B cell (primary cell): Measurements from ENCODE around the gene CD177. TPM values are rescaled to one million over a fixed set of nuclear protein-coding genes. Genes with fewer than 3 reads are reported as not detected.

Source experiments
- ATAC-seq: fragments of 200-7000 bp; cut with Tn5 transposase; one replicate; pipeline ENCODE4 v1.10.0; 2021; ENCODE audit warnings: low read depth, mild to moderate bottlenecking, moderate number of reproducible peaks, moderate library complexity
- CTCF ChIA-PET: fragments of 350-600 bp; sonication (Branson Sonifier 250); formaldehyde crosslinking; loops from one replicate; lab custom pipeline; 2021; ENCODE audit warnings: antibody characterized with exemption, inconsistent platforms; lab: Charles Lee
- POLR2A ChIA-PET: fragments of 350-600 bp; sonication (Branson Sonifier 250); formaldehyde crosslinking; loops from one replicate; lab custom pipeline; 2021; ENCODE audit warnings: antibody characterized with exemption; lab: Charles Lee
- DNase-seq: peaks from one replicate; pipeline ENCODE4 v3.0.0; 2013
- H2AFZ ChIP-seq: 2 replicates; pipeline ENCODE4 v1.6.1; 2012; ENCODE audit warnings: mild to moderate bottlenecking, low read depth, low read length; ENCODE audit not compliant: insufficient read depth, poor library complexity, severe bottlenecking
- H3K27ac ChIP-seq, 2 donors: 1 replicate in 1 of 2; 2 replicates in 1 of 2; pipeline ENCODE4 v1.5.1; 2012 to 2013; ENCODE audit warnings: low read length in 2 of 2, mild to moderate bottlenecking in 2 of 2, moderate library complexity in 1 of 2
- H3K27me3 ChIP-seq, 4 experiments: fragments of 200-600 bp in 1 of 4; sonication (generic) in 1 of 4; replicated peaks in 1 of 4; 1 replicate in 2 of 4; 2 replicates in 2 of 4; pipeline versions ENCODE4 v1.6.1 to v1.7.0; 2013 to 2016; ENCODE audit warnings: low read length in 3 of 4, mild to moderate bottlenecking in 2 of 4, mixed read lengths in 1 of 4, moderate library complexity in 1 of 4; ENCODE audit not compliant: insufficient read depth in 4 of 4, control insufficient read depth in 3 of 4; ENCODE audit errors: control extremely low read depth in 1 of 4
- H3K36me3 ChIP-seq, 2 experiments: replicated peaks in 1 of 2; 1 replicate in 1 of 2; 2 replicates in 1 of 2; pipeline versions ENCODE4 v1.6.1 to v1.7.1; 2013; ENCODE audit warnings: low read length in 1 of 2; ENCODE audit not compliant: insufficient read depth in 2 of 2, control insufficient read depth in 1 of 2; ENCODE audit errors: control extremely low read depth in 1 of 2, extremely low read depth in 1 of 2
- H3K4me1 ChIP-seq, 2 donors: fragments of 200-600 bp in 1 of 2; sonication (generic) in 1 of 2; 1 replicate in 1 of 2; 2 replicates in 1 of 2; pipeline versions ENCODE4 v1.5.1 to v1.6.1; 2013 to 2017; ENCODE audit warnings: low read length in 2 of 2; ENCODE audit not compliant: control insufficient read depth in 2 of 2, insufficient read depth in 2 of 2
- H3K4me2 ChIP-seq: replicated peaks from 2 replicates; pipeline ENCODE3; 2012; ENCODE audit warnings: mild to moderate bottlenecking, low read depth, low read length; ENCODE audit not compliant: poor library complexity, severe bottlenecking
- H3K4me3 ChIP-seq, 5 experiments: fragments of 200-600 bp in 1 of 5; sonication (generic) in 1 of 5; 1 replicate in 3 of 5; 2 replicates in 2 of 5; pipeline versions ENCODE4 v1.5.1 to v1.7.0; 2011 to 2016; ENCODE audit warnings: low read length in 4 of 5, mild to moderate bottlenecking in 4 of 5, low read depth in 2 of 5, control low read depth in 1 of 5, moderate library complexity in 1 of 5; ENCODE audit not compliant: insufficient read depth in 1 of 5; ENCODE audit errors: control extremely low read depth in 1 of 5, extremely low read depth in 1 of 5
- H3K79me2 ChIP-seq: fragments of 200-600 bp; sonication (generic); one replicate; pipeline ENCODE4 v1.6.0; 2016; ENCODE audit warnings: low read length; ENCODE audit not compliant: control insufficient read depth, insufficient read depth
- H3K9ac ChIP-seq: fragments of 200-600 bp; sonication (generic); 2 replicates; pipeline ENCODE4 v1.6.1; 2017; ENCODE audit warnings: mild to moderate bottlenecking, low read length, moderate library complexity
- H3K9me3 ChIP-seq, 3 donors: one replicate each; pipeline versions ENCODE4 v1.6.1 to v1.7.1; 2013; ENCODE audit warnings: low read length in 2 of 3; ENCODE audit not compliant: control insufficient read depth in 2 of 3, insufficient read depth in 1 of 3; ENCODE audit errors: control extremely low read depth in 1 of 3
- H4K20me1 ChIP-seq: 2 replicates; pipeline ENCODE4 v1.6.0; 2012; ENCODE audit warnings: mild to moderate bottlenecking, low read length; ENCODE audit not compliant: insufficient read depth, control insufficient read depth, poor library complexity, severe bottlenecking
- H3K27ac Mint-ChIP-seq: one replicate; pipeline ENCODE4 v1.8.0; 2021; ENCODE audit warnings: mixed read lengths
- H3K27me3 Mint-ChIP-seq: one replicate; pipeline ENCODE4 v1.8.0; 2021; ENCODE audit warnings: mixed read lengths
- H3K4me1 Mint-ChIP-seq: one replicate; pipeline ENCODE4 v1.8.0; 2021; ENCODE audit warnings: mixed read lengths
- H3K4me3 Mint-ChIP-seq: one replicate; pipeline ENCODE4 v1.8.0; 2021; ENCODE audit warnings: mixed read lengths
- H3K9me3 Mint-ChIP-seq: one replicate; pipeline ENCODE4 v1.8.0; 2022; ENCODE audit warnings: mixed read lengths; ENCODE audit not compliant: insufficient read depth
- CTCF ChIP-seq: fragments of 200-600 bp; IDR thresholded peaks from one replicate; pipeline ENCODE4 v1.8.0; 2022; ENCODE audit warnings: antibody characterized with exemption, mild to moderate bottlenecking
- EZH2 ChIP-seq: IDR thresholded peaks from 2 replicates; pipeline ENCODE4 v1.6.1; 2012; ENCODE audit warnings: borderline replicate concordance, low read depth, mild to moderate bottlenecking, moderate library complexity, low read length; ENCODE audit not compliant: insufficient read depth, poor library complexity, severe bottlenecking
- WGBS: methylation state at CpG from one replicate; pipeline ENCODE4 v1.1.5; 2013; ENCODE audit warnings: missing lambda C conversion rate; ENCODE audit not compliant: insufficient coverage; 5-methylcytosine and 5-hydroxymethylcytosine counted together
- intact Hi-C: fragments of 100-400 bp; cut with micrococcal nuclease; formaldehyde crosslinking; loops from one replicate; pipeline ENCODE4 v1.10.0; 2022
- polyA plus RNA-seq: library from polyadenylated mRNA; depleted of rRNA; stranded (reverse); fragments of >200 nt; gene quantifications from 2 replicates; pipeline ENCODE4 v1.2.3, GENCODE V29; 2012
- total RNA-seq, 2 donors: library from RNA; stranded (reverse); fragments of 120-200 nt in 1 of 2; gene quantifications; 1 replicate in 1 of 2; 2 replicates in 1 of 2; pipeline versions ENCODE4 v1.2.3 to v1.2.4, GENCODE V29; 2013 to 2022

CD177 gene
- total and polyA plus RNA-seq, 2 donors (not counting 1 experiment from before 2014, with no cell fraction given), result not detected

- Histone ChIP-seq H3K4me1 (no peaks in the 10 kb centered on the region), H2AFZ (no peak overlapping the region), H4K20me1 (no peaks in the 10 kb centered on the region), H3K27ac (no peak overlapping the region), H3K36me3 (no peaks in the 10 kb centered on the region), H3K9me3 (peaks cover 0 to 6% (median 0%) of the 10 kb centered on the region in 3 donors), H3K27me3 (no peaks in the 10 kb centered on the region), H3K4me2 (no peak overlapping the region), H3K9ac (no peak overlapping the region), H3K4me3 (no peak overlapping the region), H3K79me2 (no peaks in the 10 kb centered on the region)
- ATAC-seq, result no peak
- no peaks in the 10 kb centered on the region for H3K9me3 Mint-ChIP-seq
- CTCF ChIA-PET, result no interaction called here
- DNase-seq, result no peak
- no peak overlapping the region for H3K4me3 Mint-ChIP-seq
- H3K27me3 Mint-ChIP-seq, result peaks cover 23% of the 10 kb centered on the region
- intact Hi-C loops, result no loop called here
- POLR2A ChIA-PET, result no interaction called here
- H3K4me1 Mint-ChIP-seq, result no peaks in the 10 kb centered on the region
- no peak overlapping the region for H3K27ac Mint-ChIP-seq
- 98% methylated on average over 5 of the region's 6 CpGs for WGBS
- TF ChIP-seq CTCF (no peak), EZH2 (no peak)
Measured at GRCh38 chr19:43311256-43311655, 42.2 kb upstream of the CD177 start.

- Histone ChIP-seq H3K79me2 (no peaks in the 10 kb centered on the region), H3K9ac (no peak overlapping the region), H3K4me2 (no peak overlapping the region), H3K36me3 (no peaks in the 10 kb centered on the region), H2AFZ (no peak overlapping the region), H3K27me3 (no peaks in the 10 kb centered on the region), H3K4me1 (no peaks in the 10 kb centered on the region), H3K27ac (no peak overlapping the region), H4K20me1 (no peaks in the 10 kb centered on the region), H3K4me3 (no peak overlapping the region), H3K9me3 (peaks cover 0 to 7% (median 0%) of the 10 kb centered on the region in 3 donors)
- Mint-ChIP-seq H3K9me3 (no peaks in the 10 kb centered on the region), H3K4me3 (no peak overlapping the region), H3K27ac (no peak overlapping the region), H3K27me3 (peaks cover 27% of the 10 kb centered on the region), H3K4me1 (no peaks in the 10 kb centered on the region)
- no CpG with 5 or more reads among the region's 2 CpGs for WGBS
- intact Hi-C loops, result no loop called here
- POLR2A ChIA-PET, result no interaction called here
- TF ChIP-seq EZH2 (no peak), CTCF (no peak)
- no peak for DNase-seq
- ATAC-seq, result no peak
- CTCF ChIA-PET, result no interaction called here
Measured at GRCh38 chr19:43311706-43312105, 41.8 kb upstream of the CD177 start.
